HK-2 (cell line): ENCODE data around the gene KCNIP2.

Source experiments
- DNase-seq: peaks from one replicate; pipeline ENCODE4 v3.0.0-alpha.2; 2018; ENCODE audit not compliant: unreplicated experiment

The KCNIP2 gene

DNA sequence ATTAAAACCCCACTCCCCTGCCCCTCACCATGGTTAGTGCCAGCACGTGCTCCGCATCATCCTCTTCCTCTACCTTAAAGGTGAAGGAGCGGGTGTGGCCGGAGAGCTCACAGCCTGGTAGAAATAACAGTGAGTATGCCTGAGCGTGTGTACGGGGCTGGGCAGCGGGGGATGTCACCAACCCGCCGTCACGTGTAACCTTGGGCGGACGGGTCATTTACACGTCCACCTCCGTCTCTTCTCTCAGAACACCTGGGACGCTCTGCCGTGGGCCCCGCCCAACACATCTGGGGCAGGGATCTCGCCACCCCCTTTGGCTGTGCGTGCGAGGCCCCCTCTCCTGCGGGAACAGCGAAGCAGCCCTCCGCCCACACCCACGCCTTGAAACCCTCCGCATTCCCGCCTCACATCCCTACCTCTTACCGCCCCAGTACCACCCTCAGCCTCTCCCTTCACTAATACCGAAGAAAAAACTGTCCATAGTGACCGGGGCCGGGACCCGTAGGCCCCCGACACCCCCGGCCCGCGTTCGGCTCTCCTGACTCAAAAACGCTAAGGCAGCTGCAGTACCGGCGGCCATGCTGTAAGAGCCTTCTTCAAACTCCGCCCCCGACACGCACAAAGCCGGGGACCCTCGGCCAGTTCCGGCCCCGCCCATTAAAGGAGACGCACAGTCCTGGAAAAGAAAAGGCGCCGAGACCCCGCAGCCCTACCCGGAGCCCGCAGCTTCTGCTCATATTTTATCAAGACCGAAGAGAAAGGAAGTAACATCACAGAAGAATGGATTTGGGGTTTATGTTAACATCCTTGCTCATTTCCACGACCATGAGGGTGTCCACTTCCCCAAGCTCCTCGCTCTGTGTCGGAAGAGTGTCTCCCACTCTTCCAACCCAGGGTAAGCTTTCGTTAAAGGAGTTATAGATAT, 60.5 kb downstream of the KCNIP2 start, which contains the start of gene NPM3:
Gene NPM3 (minus strand): TSS at position 636 of the 925 bp plus-strand sequence. CDS start 56 bp downstream, at position 580.
- peak; percentile 89 for DNase-seq

GRCh38 chr10:101781984-101782810, 61.4 kb downstream of the KCNIP2 start:
- peak; percentile 24 for DNase-seq

GRCh38 chr10:101781655-101781983, 62.0 kb downstream of the KCNIP2 start:
- no peak for DNase-seq

- DNase-seq: peak; percentile 76
These were observed 62.6 kb downstream of the KCNIP2 start for GRCh38 chr10:101780818-101781654.

- DNase-seq: no peak
These were observed 63.3 kb downstream of the KCNIP2 start for GRCh38 chr10:101780187-101780817.

DNA sequence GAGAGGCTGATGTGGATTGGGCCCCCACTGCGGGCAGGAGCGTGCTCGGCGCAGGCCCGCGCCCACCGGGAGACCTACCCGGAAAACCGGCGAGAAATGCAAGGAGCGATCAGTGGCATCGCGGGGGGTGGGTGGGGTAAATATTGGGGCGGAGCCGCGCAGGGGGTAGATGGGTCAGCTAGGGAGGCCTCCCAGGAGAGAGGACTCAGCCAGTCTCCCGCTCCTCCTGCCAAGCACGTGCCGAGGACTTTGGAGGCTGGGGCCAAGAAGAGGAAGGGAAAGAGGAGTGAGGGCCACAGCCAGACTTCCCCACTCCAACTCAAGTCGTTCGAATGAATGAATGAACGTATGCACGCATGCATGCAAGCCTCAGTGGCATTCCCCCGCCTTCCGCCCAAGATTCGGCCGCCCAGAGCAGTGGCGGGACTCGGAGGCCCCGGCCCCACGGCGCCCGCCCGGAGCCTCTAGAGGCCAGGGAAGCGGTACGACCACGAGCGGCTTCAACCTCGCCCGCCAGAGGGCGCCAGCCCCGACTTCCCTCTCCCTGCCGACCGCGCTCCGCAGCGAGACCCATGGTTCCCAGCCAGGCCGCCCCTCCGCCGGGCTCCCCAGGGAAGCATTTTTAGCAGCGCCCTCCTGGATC, 63.9 kb downstream of the KCNIP2 start:
- DNase-seq: no peak

- no peak for DNase-seq
These were observed 64.6 kb downstream of the KCNIP2 start for GRCh38 chr10:101778781-101779543.

DNA sequence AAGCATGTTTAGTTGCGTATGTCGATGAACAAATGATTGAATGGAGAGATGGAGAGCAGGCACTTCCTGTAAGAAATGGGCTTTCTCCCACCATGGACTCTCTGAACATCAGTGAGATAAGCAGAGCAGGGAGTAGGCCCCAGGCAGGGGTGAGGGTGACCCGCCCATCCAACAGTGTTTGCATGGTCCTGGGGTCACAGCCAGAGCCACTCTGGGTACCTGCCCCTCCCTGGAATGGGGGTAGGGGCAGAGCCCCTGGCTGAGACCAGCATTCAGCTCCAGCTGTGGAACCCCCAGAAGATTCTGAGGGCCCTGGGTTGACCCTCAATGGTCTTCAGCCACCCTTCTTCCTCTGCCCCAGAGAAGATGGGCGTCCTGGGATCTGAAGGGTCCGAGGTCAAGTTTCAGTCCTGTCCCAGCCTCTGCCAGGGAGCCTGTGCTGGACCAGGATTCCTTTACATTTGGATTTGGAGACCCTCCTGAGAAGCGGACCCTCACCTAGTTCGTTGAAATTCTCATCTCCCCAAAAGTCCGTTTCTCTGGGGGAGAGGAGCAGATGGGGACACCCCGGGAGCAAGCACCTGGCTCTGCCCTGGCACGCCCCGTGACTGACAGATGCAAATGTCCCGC, 65.3 kb downstream of the KCNIP2 start:
- no peak for DNase-seq

DNA sequence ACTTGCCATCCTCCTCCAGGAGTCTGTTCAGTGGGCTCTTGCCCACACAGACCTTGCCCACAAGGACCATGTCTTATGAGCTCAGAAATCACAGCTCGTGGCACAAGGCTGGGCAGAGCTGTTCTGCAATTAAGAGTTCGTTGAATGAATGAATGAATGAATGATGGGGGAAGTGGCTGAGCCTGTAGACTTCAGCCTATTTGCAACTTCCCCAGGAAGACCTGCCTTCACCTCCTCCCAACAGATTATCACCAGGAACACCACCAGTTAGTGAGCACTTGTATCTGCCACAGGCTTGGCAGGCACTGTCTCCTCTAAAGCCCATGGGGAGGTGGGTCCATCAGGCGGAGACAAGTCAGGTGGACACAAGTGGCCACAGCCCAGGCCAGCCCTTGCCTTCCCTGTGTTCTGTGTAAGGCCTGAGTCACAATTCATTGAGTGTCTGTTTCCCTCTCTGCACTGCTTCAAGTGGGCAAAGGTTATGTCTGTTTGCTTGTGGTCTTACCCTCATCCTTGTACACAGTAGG, 65.9 kb downstream of the KCNIP2 start:
- peak; percentile 24 for DNase-seq

- DNase-seq: no peak
These were observed 67.3 kb downstream of the KCNIP2 start for GRCh38 chr10:101776161-101776817.
